Endodermal cell (in vitro differentiated cells): ENCODE results near the gene DLGAP1. TPM values are rescaled to one million over a fixed set of nuclear protein-coding genes. Genes with fewer than 3 reads are reported as not detected.

ENCODE experiments used
- DNase-seq: peaks from one replicate; pipeline ENCODE4 v3.0.0-alpha.2; 2017
- H3K27ac ChIP-seq: 2 replicates; pipeline ENCODE4 v1.5.1; 2013; ENCODE audit warnings: mild to moderate bottlenecking, low read depth, low read length, moderate library complexity
- H3K27me3 ChIP-seq: 2 replicates; pipeline ENCODE4 v1.6.1; 2013; ENCODE audit warnings: mild to moderate bottlenecking, low read length, moderate library complexity; ENCODE audit not compliant: insufficient read depth, control insufficient read depth, poor library complexity, severe bottlenecking
- H3K36me3 ChIP-seq: 2 replicates; pipeline ENCODE4 v1.7.0; 2013; ENCODE audit warnings: mild to moderate bottlenecking, low read length, moderate library complexity; ENCODE audit not compliant: control insufficient read depth, insufficient read depth
- H3K4me1 ChIP-seq: one replicate; pipeline ENCODE4 v1.7.0; 2013; ENCODE audit warnings: low read length; ENCODE audit not compliant: control insufficient read depth, insufficient read depth
- H3K4me3 ChIP-seq: 2 replicates; pipeline ENCODE4 v1.5.1; 2013; ENCODE audit warnings: mild to moderate bottlenecking, low read length, moderate library complexity
- H3K9ac ChIP-seq: 2 replicates; pipeline ENCODE4 v1.6.1; 2013; ENCODE audit warnings: mild to moderate bottlenecking, low read length, moderate library complexity; ENCODE audit not compliant: poor library complexity, severe bottlenecking; ENCODE audit errors: extremely low read depth
- H3K9me3 ChIP-seq: 2 replicates; pipeline ENCODE4 v1.6.1; 2013; ENCODE audit warnings: mild to moderate bottlenecking, low read length, moderate library complexity; ENCODE audit not compliant: control insufficient read depth
- H3K27ac Mint-ChIP-seq: 2 replicates; pipeline ENCODE4 v1.8.0; 2020; ENCODE audit warnings: mixed read lengths
- H3K27me3 Mint-ChIP-seq: 2 replicates; pipeline ENCODE4 v1.8.0; 2021; ENCODE audit warnings: mild to moderate bottlenecking, mixed read lengths; ENCODE audit not compliant: insufficient read depth
- H3K36me3 Mint-ChIP-seq: 2 replicates; pipeline ENCODE4 v1.8.0; 2020; ENCODE audit warnings: low read depth, mixed read lengths
- H3K4me1 Mint-ChIP-seq: 2 replicates; pipeline ENCODE4 v1.8.0; 2020; ENCODE audit warnings: mixed read lengths
- H3K4me3 Mint-ChIP-seq: 2 replicates; pipeline ENCODE4 v1.8.0; 2020; ENCODE audit warnings: mild to moderate bottlenecking, moderate library complexity, mixed read lengths
- H3K9me3 Mint-ChIP-seq: 2 replicates; pipeline ENCODE4 v1.8.0; 2020; ENCODE audit warnings: mild to moderate bottlenecking, mixed read lengths
- CTCF ChIP-seq: fragments of 200-600 bp; sonication (generic); conservative IDR thresholded peaks from 2 replicates; pipeline ENCODE4 v1.5.0; 2021; ENCODE audit warnings: antibody characterized with exemption, mild to moderate bottlenecking
- WGBS, 2 experiments: methylation state at CpG; one replicate each; pipeline versions ENCODE4 v1.1.5 to v1.1.7; 2013; ENCODE audit warnings: missing lambda C conversion rate in 2 of 2, mixed read lengths in 1 of 2; ENCODE audit not compliant: insufficient coverage in 1 of 2, insufficient read length in 1 of 2; 5-methylcytosine and 5-hydroxymethylcytosine counted together
- total RNA-seq, 2 donors: library from RNA; stranded (reverse); fragmentation: NEBNext Ultra II Directional in 1 of 2; extraction: Animal tissue kit (Norgen Biotek cat#: 25700) in 1 of 2; gene quantifications; 2 replicates in 1 of 2; 3 replicates in 1 of 2; pipeline ENCODE4 v1.2.1, GENCODE V29; 2021

The DLGAP1 gene
- total RNA-seq, 2 donors from 2014 or later = 11.5 to 21.5 TPM

DNA sequence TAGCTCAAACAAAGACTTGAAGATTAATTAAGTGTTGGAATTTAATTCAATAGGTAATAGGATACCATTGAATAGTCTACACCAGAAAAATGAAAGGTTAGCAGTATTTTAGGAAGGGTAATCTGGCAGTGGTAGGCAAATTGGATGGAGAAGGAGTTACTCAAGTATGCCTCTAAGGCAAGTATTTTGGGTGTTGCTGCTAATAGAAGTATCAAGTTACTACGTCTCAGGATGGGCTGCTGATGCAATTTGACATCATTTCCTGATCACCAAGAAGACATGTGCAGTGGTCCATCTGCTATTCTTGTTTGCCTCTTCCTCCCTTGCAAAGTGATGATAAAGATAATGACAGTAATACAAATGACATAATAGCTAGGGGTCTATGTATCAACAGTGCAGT, 519.8 kb downstream of the DLGAP1 start:
- WGBS, 2 experiments = 78 to 100% methylated on average over 1 of the region's 1 CpG
- H3K27me3 Mint-ChIP-seq = no peaks in the 10 kb centered on the region
- DNase-seq = no peak

GRCh38 chr18:3932276-3932675, 522.8 kb downstream of the DLGAP1 start:
- H3K4me1 ChIP-seq = no peaks in the 10 kb centered on the region
- H3K9ac ChIP-seq = no peak overlapping the region
- Mint-ChIP-seq H3K27ac (no peak overlapping the region), H3K27me3 (no peaks in the 10 kb centered on the region), H3K9me3 (no peaks in the 10 kb centered on the region), H3K36me3 (no peaks in the 10 kb centered on the region), H3K4me3 (no peak overlapping the region), H3K4me1 (peaks cover 5% of the 10 kb centered on the region)
- H3K27me3 ChIP-seq = no peaks in the 10 kb centered on the region
- DNase-seq = no peak
- H3K4me3 ChIP-seq = no peak overlapping the region
- H3K9me3 ChIP-seq = no peaks in the 10 kb centered on the region
- WGBS, 2 experiments = 65 to 83% methylated on average over 1 to 4 of the region's 4 CpGs
- H3K27ac ChIP-seq = no peak overlapping the region
- no peak for TF ChIP-seq CTCF
- H3K36me3 ChIP-seq = no peaks in the 10 kb centered on the region

More for the DNA sequence above, 519.8 kb downstream of the DLGAP1 start:
- H3K36me3 ChIP-seq = no peaks in the 10 kb centered on the region
- H3K27me3 ChIP-seq = no peaks in the 10 kb centered on the region
- no peak overlapping the region for H3K9ac ChIP-seq
- no peaks in the 10 kb centered on the region for H3K36me3 Mint-ChIP-seq
- H3K9me3 Mint-ChIP-seq = no peaks in the 10 kb centered on the region
- H3K27ac ChIP-seq = no peak overlapping the region
- no peak overlapping the region for H3K4me3 Mint-ChIP-seq
- no peaks in the 10 kb centered on the region for H3K4me1 ChIP-seq
- H3K4me3 ChIP-seq = no peak overlapping the region
- H3K4me1 Mint-ChIP-seq = peaks cover 3% of the 10 kb centered on the region
- no peak for TF ChIP-seq CTCF
- H3K9me3 ChIP-seq = no peaks in the 10 kb centered on the region
- no peak overlapping the region for H3K27ac Mint-ChIP-seq

- no peak overlapping the region for H3K27ac ChIP-seq
- Mint-ChIP-seq H3K36me3 (no peaks in the 10 kb centered on the region), H3K4me1 (peaks cover 5% of the 10 kb centered on the region), H3K9me3 (no peaks in the 10 kb centered on the region), H3K27ac (no peak overlapping the region), H3K27me3 (no peaks in the 10 kb centered on the region), H3K4me3 (no peak overlapping the region)
- no peak for DNase-seq
- TF ChIP-seq CTCF = peak; percentile 15
- no peaks in the 10 kb centered on the region for H3K27me3 ChIP-seq
- no peaks in the 10 kb centered on the region for H3K9me3 ChIP-seq
- H3K9ac ChIP-seq = no peak overlapping the region
- no peaks in the 10 kb centered on the region for H3K4me1 ChIP-seq
- H3K4me3 ChIP-seq = no peak overlapping the region
- 94% methylated on average over 4 of the region's 4 CpGs; no CpG with 5 or more reads in 1 of the 2 experiments for WGBS, 2 experiments
- H3K36me3 ChIP-seq = no peaks in the 10 kb centered on the region
These were observed 523.5 kb downstream of the DLGAP1 start for GRCh38 chr18:3931542-3932112.
